Neural crest cell (in vitro differentiated cells): ENCODE measurements around the gene FGF1. TPM values are rescaled to one million over a fixed set of nuclear protein-coding genes. Genes with fewer than 3 reads are reported as not detected.
A peak's percentile ranks its signal among the peaks of the same experiment; 100 is the strongest.

Experiments
- DNase-seq: peaks from one replicate; pipeline ENCODE4 v3.0.0; 2021; ENCODE audit warnings: low read depth, mixed read lengths, low spot score
- H3K27ac Mint-ChIP-seq: one replicate; pipeline ENCODE4 v1.8.0; 2021; ENCODE audit warnings: mild to moderate bottlenecking, mixed read lengths; ENCODE audit not compliant: unreplicated experiment
- H3K27me3 Mint-ChIP-seq: 2 replicates; pipeline ENCODE4 v1.8.0; 2021; ENCODE audit warnings: low read depth, mild to moderate bottlenecking, mixed read lengths
- H3K36me3 Mint-ChIP-seq: 2 replicates; pipeline ENCODE4 v1.8.0; 2021; ENCODE audit warnings: low read depth, mild to moderate bottlenecking, mixed read lengths
- H3K4me1 Mint-ChIP-seq: 2 replicates; pipeline ENCODE4 v1.8.0; 2021; ENCODE audit warnings: mixed read lengths
- H3K4me3 Mint-ChIP-seq: one replicate; pipeline ENCODE4 v1.8.0; 2021; ENCODE audit warnings: mild to moderate bottlenecking, mixed read lengths
- H3K9me3 Mint-ChIP-seq: 2 replicates; pipeline ENCODE4 v1.8.0; 2021; ENCODE audit warnings: mixed read lengths
- total RNA-seq: library from RNA; stranded (reverse); gene quantifications from 2 replicates; pipeline ENCODE4 v1.2.1, GENCODE V29; 2021
- TF ChIP-seq, protein P1 (sequence below): fragments of 200-600 bp; sonication (generic); conservative IDR thresholded peaks from 2 replicates; pipeline ENCODE4 v1.5.0; 2021; ENCODE audit warnings: antibody characterized with exemption, mild to moderate bottlenecking

The FGF1 gene
- total RNA-seq, 1 donor from 2014 or later, result not detected

DNA sequence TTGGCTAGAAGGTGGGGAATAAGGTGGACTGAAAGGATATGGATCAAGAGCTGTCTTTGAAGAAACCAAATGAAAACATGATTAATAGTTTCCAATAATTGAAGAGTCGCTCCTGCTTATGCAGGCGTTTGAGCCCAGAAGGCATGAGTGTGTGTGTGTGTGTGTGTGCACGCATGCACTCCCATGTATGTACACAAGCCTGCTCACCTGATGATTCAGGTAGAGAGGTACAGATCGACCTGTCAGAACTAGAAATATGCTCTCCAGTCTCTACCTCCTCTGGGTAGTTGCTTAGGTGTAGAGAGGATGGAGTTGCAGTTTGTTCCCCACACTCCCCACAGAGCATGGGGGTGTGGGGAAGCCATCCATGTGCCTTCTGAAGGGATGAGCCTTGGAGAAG is 1.1 kb upstream of the FGF1 start:
- TF ChIP-seq, protein P1, sequence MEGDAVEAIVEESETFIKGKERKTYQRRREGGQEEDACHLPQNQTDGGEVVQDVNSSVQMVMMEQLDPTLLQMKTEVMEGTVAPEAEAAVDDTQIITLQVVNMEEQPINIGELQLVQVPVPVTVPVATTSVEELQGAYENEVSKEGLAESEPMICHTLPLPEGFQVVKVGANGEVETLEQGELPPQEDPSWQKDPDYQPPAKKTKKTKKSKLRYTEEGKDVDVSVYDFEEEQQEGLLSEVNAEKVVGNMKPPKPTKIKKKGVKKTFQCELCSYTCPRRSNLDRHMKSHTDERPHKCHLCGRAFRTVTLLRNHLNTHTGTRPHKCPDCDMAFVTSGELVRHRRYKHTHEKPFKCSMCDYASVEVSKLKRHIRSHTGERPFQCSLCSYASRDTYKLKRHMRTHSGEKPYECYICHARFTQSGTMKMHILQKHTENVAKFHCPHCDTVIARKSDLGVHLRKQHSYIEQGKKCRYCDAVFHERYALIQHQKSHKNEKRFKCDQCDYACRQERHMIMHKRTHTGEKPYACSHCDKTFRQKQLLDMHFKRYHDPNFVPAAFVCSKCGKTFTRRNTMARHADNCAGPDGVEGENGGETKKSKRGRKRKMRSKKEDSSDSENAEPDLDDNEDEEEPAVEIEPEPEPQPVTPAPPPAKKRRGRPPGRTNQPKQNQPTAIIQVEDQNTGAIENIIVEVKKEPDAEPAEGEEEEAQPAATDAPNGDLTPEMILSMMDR, result no peak
- no peaks in the 10 kb centered on the region for H3K9me3 Mint-ChIP-seq
- peaks cover 45% of the 10 kb centered on the region for H3K4me1 Mint-ChIP-seq
- no peaks in the 10 kb centered on the region for H3K27me3 Mint-ChIP-seq
- H3K4me3 Mint-ChIP-seq, result no peak overlapping the region
- no peak for DNase-seq
- no peaks in the 10 kb centered on the region for H3K36me3 Mint-ChIP-seq
- H3K27ac Mint-ChIP-seq, result peak overlapping the region; percentile 73

DNA sequence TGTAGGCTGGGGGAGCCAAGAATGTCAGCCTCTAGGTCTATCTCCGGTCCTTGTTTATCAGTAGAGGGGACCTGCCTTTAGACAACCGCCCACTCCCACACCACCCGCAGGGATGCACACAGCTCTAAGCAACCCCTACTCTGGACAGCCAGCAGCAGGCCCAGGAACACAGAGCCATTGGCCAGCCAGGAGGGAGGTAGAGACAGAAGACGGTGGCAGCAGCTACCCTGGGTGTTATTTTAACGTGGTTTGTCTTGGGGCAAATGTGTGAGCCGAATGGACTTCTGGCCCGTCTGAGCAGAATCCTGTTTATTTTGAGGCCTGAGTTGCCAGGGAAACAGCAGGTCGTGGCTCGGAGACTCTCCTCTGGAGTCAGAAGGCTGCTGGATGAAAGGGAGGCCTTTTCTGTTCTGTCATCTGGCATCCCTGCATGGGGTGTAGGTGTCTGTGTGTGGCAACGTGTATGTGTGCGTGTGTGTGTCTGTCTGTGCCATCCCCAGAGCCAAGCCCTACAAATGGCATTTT is 382 bp upstream of the FGF1 start:
- H3K36me3 Mint-ChIP-seq, result no peaks in the 10 kb centered on the region
- peak overlapping the region; percentile 85 for H3K27ac Mint-ChIP-seq
- no peaks in the 10 kb centered on the region for H3K27me3 Mint-ChIP-seq
- no peak for DNase-seq
- H3K4me3 Mint-ChIP-seq, result no peak overlapping the region
- peaks cover 45% of the 10 kb centered on the region for H3K4me1 Mint-ChIP-seq
- TF ChIP-seq, protein P1, result no peak
- H3K9me3 Mint-ChIP-seq, result peaks cover 3% of the 10 kb centered on the region

DNA sequence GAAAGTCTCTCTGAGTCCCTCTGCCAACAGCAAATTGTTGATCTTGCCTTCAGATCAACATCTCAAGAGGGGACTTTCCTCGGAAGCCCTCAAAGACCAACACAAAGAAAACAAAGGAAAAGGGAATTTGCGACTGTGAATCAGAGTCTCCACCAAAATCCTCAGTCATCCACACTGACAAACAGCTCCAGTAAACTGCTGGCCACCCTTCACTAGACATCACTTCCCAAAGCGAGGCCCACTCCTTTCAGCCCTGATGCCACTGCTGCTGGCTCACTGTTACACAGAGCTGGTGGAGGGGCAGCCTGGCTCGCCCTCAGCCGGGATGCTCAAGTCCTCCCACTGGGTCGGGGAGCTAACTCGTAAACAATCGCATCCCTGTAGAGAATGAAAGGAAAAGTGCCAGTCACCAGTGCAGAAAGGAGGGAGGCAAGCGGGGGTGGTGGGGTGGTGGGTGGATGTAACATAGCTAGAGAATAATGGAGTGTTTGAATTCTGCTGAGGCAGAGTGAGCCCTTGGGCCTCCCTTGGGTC is 1.3 kb downstream of the FGF1 start:
- TF ChIP-seq, protein P1, result no peak
- no peaks in the 10 kb centered on the region for H3K36me3 Mint-ChIP-seq
- peaks cover 40% of the 10 kb centered on the region for H3K4me1 Mint-ChIP-seq
- peaks cover 3% of the 10 kb centered on the region for H3K9me3 Mint-ChIP-seq
- peak overlapping the region; percentile 61 for H3K4me3 Mint-ChIP-seq
- H3K27ac Mint-ChIP-seq, result peak overlapping the region; percentile 97
- H3K27me3 Mint-ChIP-seq, result no peaks in the 10 kb centered on the region
- peak; percentile 41 for DNase-seq

DNA sequence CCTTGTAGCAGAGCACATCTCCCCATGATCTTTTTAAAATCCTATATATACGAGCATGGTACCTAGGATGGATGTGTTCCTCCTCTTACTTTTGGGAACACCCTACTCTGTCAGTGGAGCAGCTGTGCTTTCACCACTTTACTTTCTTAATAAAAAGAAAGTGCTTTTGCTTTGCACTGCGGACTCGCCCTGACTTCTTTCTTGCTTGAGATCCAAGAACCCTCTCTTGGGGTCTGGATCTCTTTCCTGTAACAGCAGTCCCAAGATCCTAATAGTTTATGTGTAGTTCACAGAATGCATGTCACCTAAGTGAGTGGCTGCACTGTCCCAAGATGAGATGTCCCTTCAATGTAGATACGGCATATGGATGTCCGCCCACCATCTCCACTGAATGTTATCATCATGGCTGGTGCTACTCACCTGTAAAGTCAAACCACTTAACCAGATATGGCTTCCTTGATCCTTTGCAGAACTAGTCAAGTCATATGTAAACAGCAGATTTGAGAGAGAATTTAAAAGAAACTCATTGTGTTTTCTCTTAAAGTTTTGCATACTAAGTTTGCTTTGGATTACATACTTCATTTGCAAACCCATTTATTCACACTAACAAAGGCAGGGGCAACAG is 1.9 kb downstream of the FGF1 start:
- peak overlapping the region; percentile 97 for H3K27ac Mint-ChIP-seq

DNA sequence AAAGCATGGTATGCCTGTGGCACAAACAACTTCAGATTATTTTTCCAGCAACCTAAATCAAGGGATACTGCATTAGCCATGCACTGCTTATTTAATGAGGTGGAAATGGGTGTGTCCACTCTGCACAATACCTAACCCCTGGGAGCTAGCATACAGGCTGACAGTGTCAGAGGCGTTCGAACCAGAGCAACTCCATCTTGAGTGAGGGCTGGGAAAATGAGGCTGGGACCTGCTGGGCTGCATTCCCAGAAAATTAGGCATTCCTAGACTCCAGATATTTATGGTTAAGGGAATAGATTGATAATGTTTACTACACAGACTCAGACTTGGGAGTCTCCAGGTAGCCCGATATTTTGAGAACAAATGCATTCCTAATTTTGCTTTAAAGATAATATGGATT is 2.8 kb downstream of the FGF1 start:
- Mint-ChIP-seq H3K4me3 (no peak overlapping the region), H3K4me1 (peaks cover 40% of the 10 kb centered on the region), H3K27me3 (no peaks in the 10 kb centered on the region), H3K36me3 (no peaks in the 10 kb centered on the region), H3K27ac (no peak overlapping the region), H3K9me3 (peaks cover 3% of the 10 kb centered on the region)
- DNase-seq, result no peak
- TF ChIP-seq, protein P1, result no peak

More for the DNA sequence above, 1.9 kb downstream of the FGF1 start:
- H3K36me3 Mint-ChIP-seq, result no peaks in the 10 kb centered on the region
- peaks cover 40% of the 10 kb centered on the region for H3K4me1 Mint-ChIP-seq
- peaks cover 3% of the 10 kb centered on the region for H3K9me3 Mint-ChIP-seq
- DNase-seq, result no peak
- no peaks in the 10 kb centered on the region for H3K27me3 Mint-ChIP-seq
- TF ChIP-seq, protein P1, result no peak
- no peak overlapping the region for H3K4me3 Mint-ChIP-seq
